A549 (cell line): Measurements from ENCODE around the gene RPL35. TPM values are rescaled to one million over a fixed set of nuclear protein-coding genes. Genes with fewer than 3 reads are reported as not detected.

Source experiments
- ATAC-seq, 2 experiments: fragments of 200-7000 bp in 1 of 2; fragments of >200 bp in 1 of 2; cut with Nextera tagmentation in 1 of 2; cut with Tn5 transposase in 1 of 2; 3 replicates each; pipeline versions ENCODE4 v1.8.0 to v1.9.1; 2018 to 2020; ENCODE audit warnings: mild to moderate bottlenecking in 1 of 2, moderate library complexity in 1 of 2
- CTCF ChIA-PET: fragments of 300-600 bp; sonication (Branson Sonifier 250); formaldehyde crosslinking; extraction: SDS; loops from one replicate; lab custom pipeline; 2021; ENCODE audit warnings: antibody characterized with exemption, inconsistent platforms; lab: Yijun Ruan, JAX
- POLR2A ChIA-PET: fragments of 350-600 bp; formaldehyde crosslinking; extraction: SDS; loops from one replicate; lab custom pipeline; 2021; ENCODE audit warnings: antibody characterized with exemption, inconsistent platforms; lab: Yijun Ruan, JAX
- DNase-seq, 2 experiments: peaks; one replicate each; pipeline versions ENCODE4 v3.0.0 to v3.0.0-alpha.2; 2011 to 2016; ENCODE audit warnings: low read depth in 1 of 2, low spot score in 1 of 2
- FAIRE-seq: peaks from 2 replicates; lab custom pipeline; 2011; peaks lifted over from hg19 to GRCh38; lab: Jason Lieb, UNC
- H3K27ac ChIP-seq, 2 experiments: fragments of >200 bp; sonication (Bioruptor Twin); formaldehyde crosslinking; 3 replicates each; pipeline ENCODE4 v1.5.1; 2016 to 2017
- H3K4me1 ChIP-seq: fragments of >200 bp; sonication (Bioruptor Twin); formaldehyde crosslinking; 3 replicates; pipeline ENCODE4 v1.6.1; 2016
- H3K4me2 ChIP-seq: fragments of >200 bp; sonication (Bioruptor Twin); formaldehyde crosslinking; 3 replicates; pipeline ENCODE4 v1.6.1; 2016
- H3K4me3 ChIP-seq: fragments of >200 bp; sonication (Bioruptor Twin); formaldehyde crosslinking; 3 replicates; pipeline ENCODE4 v1.5.1; 2016
- H3K9me3 ChIP-seq: fragments of >200 bp; sonication (Bioruptor Twin); formaldehyde crosslinking; 3 replicates; pipeline ENCODE4 v1.6.1; 2016
- BHLHE40 ChIP-seq: IDR thresholded peaks from 2 replicates; pipeline ENCODE4 v1.6.1; 2012; ENCODE audit warnings: low read depth, low read length, inconsistent platforms
- CBX2 ChIP-seq: fragments of 200-600 bp; sonication (generic); IDR thresholded peaks from 2 replicates; pipeline ENCODE4 v1.6.1; 2016; ENCODE audit warnings: low read depth, mild to moderate bottlenecking, borderline replicate concordance
- CEBPB ChIP-seq, 2 experiments: fragments of >200 bp in 1 of 2; sonication (Bioruptor Twin) in 1 of 2; formaldehyde crosslinking in 1 of 2; IDR thresholded peaks; 2 replicates each; pipeline ENCODE4 v1.6.1; 2012 to 2016
- EHMT2 ChIP-seq: fragments of 200-600 bp; sonication (generic); IDR thresholded peaks from 2 replicates; pipeline ENCODE4 v1.6.1; 2016; ENCODE audit warnings: antibody characterized with exemption, low read depth, mild to moderate bottlenecking, moderate library complexity
- EP300 ChIP-seq, 2 experiments: fragments of >200 bp; sonication (Bioruptor Twin); formaldehyde crosslinking; IDR thresholded peaks; 2 replicates in 1 of 2; 3 replicates in 1 of 2; pipeline ENCODE4 v1.6.1; 2016 to 2017
- FOSL2 ChIP-seq, 2 experiments: fragments of 450-650 bp in 1 of 2; fragments of >200 bp in 1 of 2; sonication (Bioruptor Twin) in 1 of 2; formaldehyde crosslinking; IDR thresholded peaks; 2 replicates each; pipeline versions ENCODE4 v1.5.0 to v1.6.1; 2016 to 2020; ENCODE audit warnings: mild to moderate bottlenecking in 1 of 2, moderate library complexity in 1 of 2
- GATA3 ChIP-seq: IDR thresholded peaks from 2 replicates; pipeline ENCODE4 v1.6.1; 2012; ENCODE audit warnings: borderline replicate concordance
- HDAC2 ChIP-seq: fragments of 200-600 bp; sonication (generic); IDR thresholded peaks from 2 replicates; pipeline ENCODE4 v1.6.1; 2016
- HEYL ChIP-seq: fragments of 250-450 bp; sonication (Bioruptor Pico); IDR thresholded peaks from 2 replicates; pipeline ENCODE4 v1.8.0; 2021; ENCODE audit warnings: mild to moderate bottlenecking, moderate library complexity
- HOXA7 ChIP-seq: fragments of 250-450 bp; sonication (Bioruptor Pico); IDR thresholded peaks from 2 replicates; pipeline ENCODE4 v1.5.0; 2020; ENCODE audit warnings: mild to moderate bottlenecking, moderate library complexity
- HOXB5 ChIP-seq: fragments of 250-450 bp; sonication (Bioruptor Pico); IDR thresholded peaks from 2 replicates; pipeline ENCODE4 v1.5.0; 2020; ENCODE audit warnings: mild to moderate bottlenecking, moderate library complexity
- JUN ChIP-seq, 2 experiments: fragments of >200 bp; sonication (Bioruptor Twin); formaldehyde crosslinking; IDR thresholded peaks; 2 replicates in 1 of 2; 3 replicates in 1 of 2; pipeline ENCODE4 v1.6.1; 2016 to 2017
- JUNB ChIP-seq: fragments of >200 bp; sonication (Bioruptor Twin); formaldehyde crosslinking; IDR thresholded peaks from 2 replicates; pipeline ENCODE4 v1.6.1; 2016
- KDM1A ChIP-seq: fragments of 200-600 bp; sonication (generic); IDR thresholded peaks from 2 replicates; pipeline ENCODE4 v1.6.1; 2016; ENCODE audit warnings: low read depth, mild to moderate bottlenecking
- KDM5A ChIP-seq: fragments of 200-600 bp; sonication (generic); IDR thresholded peaks from 2 replicates; pipeline ENCODE4 v1.6.1; 2016; ENCODE audit warnings: antibody characterized with exemption, mild to moderate bottlenecking
- MAZ ChIP-seq: fragments of 150-350 bp; IDR thresholded peaks from 2 replicates; pipeline ENCODE4 v1.6.1; 2014; ENCODE audit warnings: antibody characterized with exemption, low read depth, low read length, borderline replicate concordance
- NFE2L2 ChIP-seq: fragments of 150-350 bp; conservative IDR thresholded peaks from 2 replicates; pipeline ENCODE4 v1.6.1; 2014; ENCODE audit warnings: low read length
- NR3C1 ChIP-seq: fragments of >200 bp; sonication (Bioruptor Twin); formaldehyde crosslinking; IDR thresholded peaks from 3 replicates; pipeline ENCODE4 v1.6.1; 2017
- POLR2A ChIP-seq: IDR thresholded peaks from 2 replicates; pipeline ENCODE4 v1.6.1; 2012; ENCODE audit warnings: mild to moderate bottlenecking, low read length
- RAD21 ChIP-seq, 2 experiments: fragments of >200 bp in 1 of 2; sonication (Bioruptor Twin) in 1 of 2; formaldehyde crosslinking in 1 of 2; IDR thresholded peaks in 1 of 2; conservative IDR thresholded peaks in 1 of 2; 2 replicates in 1 of 2; 3 replicates in 1 of 2; pipeline ENCODE4 v1.6.1; 2012 to 2018; ENCODE audit warnings: inconsistent platforms in 1 of 2
- RCOR1 ChIP-seq: fragments of 150-350 bp; IDR thresholded peaks from 2 replicates; pipeline ENCODE4 v1.6.1; 2014; ENCODE audit warnings: antibody characterized with exemption, low read length, low read depth
- RFX5 ChIP-seq: fragments of 450-650 bp; IDR thresholded peaks from 2 replicates; pipeline ENCODE4 v1.7.1; 2014; ENCODE audit warnings: antibody characterized with exemption, mild to moderate bottlenecking, moderate library complexity
- RNF2 ChIP-seq: fragments of 200-600 bp; sonication (generic); IDR thresholded peaks from 2 replicates; pipeline ENCODE4 v1.6.1; 2016; ENCODE audit warnings: low read depth, mild to moderate bottlenecking, antibody characterized with exemption, moderate library complexity, borderline replicate concordance
- SMC3 ChIP-seq: fragments of >200 bp; sonication (Bioruptor Twin); formaldehyde crosslinking; IDR thresholded peaks from 3 replicates; pipeline ENCODE4 v1.6.1; 2018; ENCODE audit warnings: inconsistent platforms
- SREBF2 ChIP-seq: fragments of 450-650 bp; IDR thresholded peaks from 2 replicates; pipeline ENCODE4 v1.6.1; 2014; ENCODE audit warnings: mild to moderate bottlenecking, moderate library complexity
- TFCP2L1 ChIP-seq: fragments of 250-450 bp; sonication (Bioruptor Pico); IDR thresholded peaks from 2 replicates; pipeline ENCODE4 v1.5.0; 2021; ENCODE audit warnings: mild to moderate bottlenecking
- TP53 ChIP-seq: fragments of 250-450 bp; sonication (Bioruptor Pico); IDR thresholded peaks from 2 replicates; pipeline ENCODE4 v1.5.0; 2021; ENCODE audit warnings: mild to moderate bottlenecking, moderate library complexity
- ZFP36 ChIP-seq: fragments of 450-650 bp; IDR thresholded peaks from 2 replicates; pipeline ENCODE4 v1.6.1; 2014; ENCODE audit warnings: borderline replicate concordance; ENCODE audit not compliant: partially characterized antibody
- ZNF302 ChIP-seq: fragments of 250-450 bp; sonication (Bioruptor Pico); IDR thresholded peaks from 2 replicates; pipeline ENCODE4 v1.9.0; 2021; ENCODE audit warnings: inconsistent platforms, mild to moderate bottlenecking, moderate library complexity
- WGBS: methylation state at CpG from one replicate; pipeline ENCODE4 v1.1.6; 2017; ENCODE audit errors: missing lambda C conversion rate; 5-methylcytosine and 5-hydroxymethylcytosine counted together
- polyA plus RNA-seq, 4 experiments: library from polyadenylated mRNA; depleted of rRNA in 3 of 4; stranded (reverse); fragments of >200 nt; fragmentation: RNase III in 1 of 4; extraction: RNeasy Plus Mini Kit Qiagen cat#74134 plus additional on column Dnase treatment in 1 of 4; gene quantifications; 2 replicates in 3 of 4; 3 replicates in 1 of 4; pipeline ENCODE4 v1.2.3, GENCODE V29; 2011 to 2017
- TF ChIP-seq, protein P1 (sequence below): IDR thresholded peaks from 2 replicates; pipeline ENCODE4 v1.6.1; 2012; ENCODE audit warnings: low read depth, borderline replicate concordance
- TF ChIP-seq, protein P2 (sequence below): IDR thresholded peaks from 2 replicates; pipeline ENCODE4 v1.6.1; 2012
- TF ChIP-seq, protein P3 (sequence below): fragments of 250-450 bp; sonication (Bioruptor Pico); IDR thresholded peaks from 2 replicates; pipeline ENCODE4 v1.5.0; 2021; ENCODE audit warnings: mild to moderate bottlenecking, moderate library complexity, borderline replicate concordance
- TF ChIP-seq, protein P4 (sequence below): fragments of >200 bp; sonication (Bioruptor Twin); formaldehyde crosslinking; IDR thresholded peaks from 3 replicates; pipeline ENCODE4 v1.5.1; 2016

The RPL35 gene
- polyA plus RNA-seq, 2 of the 4 experiments (the other 2 are of a cell fraction), result 2,307 to 3,076 TPM

DNA sequence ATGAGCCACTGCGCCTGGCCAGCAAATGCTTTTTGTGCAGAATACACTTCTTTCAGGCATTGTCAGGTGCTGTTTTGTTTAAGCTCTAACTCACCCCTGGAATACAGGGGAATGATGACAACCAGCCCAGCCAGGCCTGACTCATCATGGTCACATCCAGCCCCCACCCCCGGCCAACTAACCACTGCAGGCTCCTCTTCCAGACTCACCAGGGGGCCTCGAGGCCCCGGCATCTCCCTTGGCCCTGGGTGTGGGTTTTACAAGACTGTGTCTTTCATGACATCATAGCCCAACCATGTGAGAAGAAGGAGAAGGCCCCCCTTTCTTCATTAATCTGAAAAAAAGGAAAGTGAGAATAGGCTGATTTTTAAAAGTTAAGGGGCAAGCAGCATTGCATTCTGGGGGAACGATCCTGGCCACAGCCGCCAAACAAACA lies 49.3 kb downstream of the RPL35 start:
- H3K4me3 ChIP-seq, result no peak overlapping the region
- TF ChIP-seq SREBF2 (no peak), RFX5 (no peak), KDM1A (no peak), ZNF302 (CRISPR knock-in tag) (no peak), SMC3 (0 out of 3 replicates have a peak, but pooled peaks have one; percentile 7), BHLHE40 (no peak), FOSL2 (IDR thresholded peaks at IDR 0.05) (peak; percentile 67), FOSL2 (CRISPR knock-in tag; IDR thresholded peaks at IDR 0.05) (peak; percentile 84), NR3C1 (no peak), MAZ (no peak), HEYL (CRISPR knock-in tag) (no peak), RAD21 (conservative IDR thresholded peaks at IDR 0.05 in 1 of 2, IDR thresholded peaks at IDR 0.05 in 1 of 2) (0 out of 5 replicates have a peak, but pooled peaks of 1 of the 2 experiments have one; percentile 1), RNF2 (no peak), EP300 (IDR thresholded peaks at IDR 0.05) (peak in 1 of 2 experiments; percentile 17; a peak in 1 of 5 replicates), CBX2 (no peak), JUN (IDR thresholded peaks at IDR 0.05) (peak in 1 of 2 experiments; percentile 61; a peak in 1 of 5 replicates), EHMT2 (no peak), POLR2A (no peak), GATA3 (peak; percentile 36; the same call in 1 of the 2 replicates), CEBPB (IDR thresholded peaks at IDR 0.05) (no peak), KDM5A (no peak), TP53 (CRISPR knock-in tag) (no peak), HOXB5 (CRISPR knock-in tag) (no peak), JUNB (0 out of 2 replicates have a peak, but pooled peaks have one; percentile 45), HOXA7 (CRISPR knock-in tag) (no peak), RCOR1 (no peak), HDAC2 (no peak), NFE2L2 (no peak), TFCP2L1 (CRISPR knock-in tag) (no peak), ZFP36 (no peak)
- TF ChIP-seq, protein P1, sequence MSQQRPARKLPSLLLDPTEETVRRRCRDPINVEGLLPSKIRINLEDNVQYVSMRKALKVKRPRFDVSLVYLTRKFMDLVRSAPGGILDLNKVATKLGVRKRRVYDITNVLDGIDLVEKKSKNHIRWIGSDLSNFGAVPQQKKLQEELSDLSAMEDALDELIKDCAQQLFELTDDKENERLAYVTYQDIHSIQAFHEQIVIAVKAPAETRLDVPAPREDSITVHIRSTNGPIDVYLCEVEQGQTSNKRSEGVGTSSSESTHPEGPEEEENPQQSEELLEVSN, result no peak
- TF ChIP-seq, protein P2, sequence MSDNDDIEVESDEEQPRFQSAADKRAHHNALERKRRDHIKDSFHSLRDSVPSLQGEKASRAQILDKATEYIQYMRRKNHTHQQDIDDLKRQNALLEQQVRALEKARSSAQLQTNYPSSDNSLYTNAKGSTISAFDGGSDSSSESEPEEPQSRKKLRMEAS, result peak; percentile 57
- TF ChIP-seq, protein P3, sequence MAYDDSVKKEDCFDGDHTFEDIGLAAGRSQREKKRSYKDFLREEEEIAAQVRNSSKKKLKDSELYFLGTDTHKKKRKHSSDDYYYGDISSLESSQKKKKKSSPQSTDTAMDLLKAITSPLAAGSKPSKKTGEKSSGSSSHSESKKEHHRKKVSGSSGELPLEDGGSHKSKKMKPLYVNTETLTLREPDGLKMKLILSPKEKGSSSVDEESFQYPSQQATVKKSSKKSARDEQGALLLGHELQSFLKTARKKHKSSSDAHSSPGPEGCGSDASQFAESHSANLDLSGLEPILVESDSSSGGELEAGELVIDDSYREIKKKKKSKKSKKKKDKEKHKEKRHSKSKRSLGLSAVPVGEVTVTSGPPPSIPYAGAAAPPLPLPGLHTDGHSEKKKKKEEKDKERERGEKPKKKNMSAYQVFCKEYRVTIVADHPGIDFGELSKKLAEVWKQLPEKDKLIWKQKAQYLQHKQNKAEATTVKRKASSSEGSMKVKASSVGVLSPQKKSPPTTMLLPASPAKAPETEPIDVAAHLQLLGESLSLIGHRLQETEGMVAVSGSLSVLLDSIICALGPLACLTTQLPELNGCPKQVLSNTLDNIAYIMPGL, result no peak
- TF ChIP-seq, protein P4, sequence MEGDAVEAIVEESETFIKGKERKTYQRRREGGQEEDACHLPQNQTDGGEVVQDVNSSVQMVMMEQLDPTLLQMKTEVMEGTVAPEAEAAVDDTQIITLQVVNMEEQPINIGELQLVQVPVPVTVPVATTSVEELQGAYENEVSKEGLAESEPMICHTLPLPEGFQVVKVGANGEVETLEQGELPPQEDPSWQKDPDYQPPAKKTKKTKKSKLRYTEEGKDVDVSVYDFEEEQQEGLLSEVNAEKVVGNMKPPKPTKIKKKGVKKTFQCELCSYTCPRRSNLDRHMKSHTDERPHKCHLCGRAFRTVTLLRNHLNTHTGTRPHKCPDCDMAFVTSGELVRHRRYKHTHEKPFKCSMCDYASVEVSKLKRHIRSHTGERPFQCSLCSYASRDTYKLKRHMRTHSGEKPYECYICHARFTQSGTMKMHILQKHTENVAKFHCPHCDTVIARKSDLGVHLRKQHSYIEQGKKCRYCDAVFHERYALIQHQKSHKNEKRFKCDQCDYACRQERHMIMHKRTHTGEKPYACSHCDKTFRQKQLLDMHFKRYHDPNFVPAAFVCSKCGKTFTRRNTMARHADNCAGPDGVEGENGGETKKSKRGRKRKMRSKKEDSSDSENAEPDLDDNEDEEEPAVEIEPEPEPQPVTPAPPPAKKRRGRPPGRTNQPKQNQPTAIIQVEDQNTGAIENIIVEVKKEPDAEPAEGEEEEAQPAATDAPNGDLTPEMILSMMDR, result no peak
- ATAC-seq (peak; percentile 78 to 80), DNase-seq (peak; percentile 86 to 95), FAIRE-seq (no peak)
- 32% methylated on average over 6 of the region's 6 CpGs for WGBS
- H3K27ac ChIP-seq, result peak overlapping the region; percentile 90 to 93
- ChIA-PET CTCF (interaction anchor here (2.0 to 40.0 kb wide), 5 partner anchors 18 to 48 kb away, joined by 4 to 785 read pairs (median 45); partner anchors contain the start of genes NR6A1, OLFML2A and WDR38), POLR2A (interaction anchor here (1.5 kb wide), 1 partner anchor 41 kb away, joined by 4 read pairs; the partner anchor contains the start of gene NR6A1)
- no peaks in the 10 kb centered on the region for H3K9me3 ChIP-seq
- H3K4me1 ChIP-seq, result peaks cover 41% of the 10 kb centered on the region
- peak overlapping the region; percentile 78 for H3K4me2 ChIP-seq
